Measurements from ENCODE around the gene ZDHHC12. TPM values are rescaled to one million over a fixed set of nuclear protein-coding genes. Genes with fewer than 3 reads are reported as not detected.

The ZDHHC12 gene
- total and polyA plus RNA-seq, 2 of the 8 experiments (the other 6 are each of a cell fraction or from before 2014, with no cell fraction given), result 35.0 to 93.8 TPM

DNA sequence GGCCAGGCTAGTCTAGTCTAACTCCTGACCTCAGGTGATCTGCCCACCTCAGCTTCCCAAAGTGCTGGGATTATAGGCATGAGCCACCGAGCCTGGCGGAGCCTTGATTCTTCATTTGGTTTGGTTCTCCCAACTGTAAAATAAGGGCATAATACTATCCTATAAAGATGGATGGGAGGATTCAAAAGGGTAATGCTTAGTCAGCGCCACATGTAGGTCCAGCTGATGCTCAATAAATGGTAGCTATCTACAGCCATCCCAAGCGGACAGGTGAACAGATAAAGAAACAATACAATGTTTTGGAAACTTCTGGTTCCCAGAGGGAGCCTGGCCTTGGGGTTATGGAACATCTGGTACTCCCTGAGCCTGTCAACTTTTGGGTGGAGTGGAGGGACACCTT is 48.5 kb downstream of the ZDHHC12 start:
- no peak overlapping the region for H2BK12ac ChIP-seq (ENCODE audit: low read depth, low read length)
- H3K14ac ChIP-seq (ENCODE audit: insufficient read length), result no peak overlapping the region
- no peak overlapping the region for H3K4me2 ChIP-seq (ENCODE audit: insufficient read depth in 1 of 2, low read depth in 2 of 2, low read length in 2 of 2)
- H3K18ac ChIP-seq (ENCODE audit: extremely low read depth, low read length), result no peak overlapping the region
- no peaks in the 10 kb centered on the region for H3K79me1 ChIP-seq (ENCODE audit: low read depth, low read length)
- no peak overlapping the region for H2AK5ac ChIP-seq (ENCODE audit: low read depth, low read length)
- no peaks in the 10 kb centered on the region for H3K79me2 ChIP-seq (ENCODE audit: control insufficient read depth in 1 of 2, insufficient read depth in 2 of 2, low read length in 2 of 2)
- no peak overlapping the region for H3K4me3 ChIP-seq (ENCODE audit: extremely low read depth in 1 of 4, insufficient read depth in 2 of 4, low read depth in 3 of 4, low read length in 4 of 4)
- no peak overlapping the region for H4K8ac ChIP-seq (ENCODE audit: extremely low read depth, insufficient read depth, low read length)
- H3K9me3 ChIP-seq (ENCODE audit: insufficient read depth in 2 of 2, low read depth in 1 of 2, low read length in 1 of 2), result no peaks in the 10 kb centered on the region
- ChIA-PET POLR2A (ENCODE audit: partially characterized antibody) (interaction anchor here (0.7 to 46.1 kb wide), 4 partner anchors 2 to 362 kb away, joined by 3 to 1197 read pairs (median 602); partner anchors contain the start of genes DYNC2I2, PKN3, SET and ZDHHC12), CTCF (ENCODE audit: partially characterized antibody) (interaction anchor here (1.1 to 1.9 kb wide), 2 partner anchors 10 to 16 kb away, joined by 4 to 5 read pairs; no protein-coding TSS in a partner anchor)
- H2BK5ac ChIP-seq (ENCODE audit: low read depth, low read length), result no peak overlapping the region
- H3K23ac ChIP-seq (ENCODE audit: insufficient read length), result no peak overlapping the region
- 95% methylated on average over 4 of the region's 4 CpGs; no CpG with 5 or more reads in 1 of the 2 experiments for WGBS, 2 experiments (ENCODE audit: extremely low coverage in 1 of 2, insufficient coverage in 1 of 2, insufficient read length in 1 of 2, insufficient replicate concordance in 2 of 2, low coverage in 1 of 2, low lambda C conversion rate in 2 of 2, missing lambda C conversion rate in 1 of 2)
- H4K91ac ChIP-seq (replicated peaks; ENCODE audit: insufficient read length, low read length), result no peak overlapping the region
- DNase-seq (ENCODE audit: low read depth in 1 of 2, low spot score in 2 of 2) (no peak), FAIRE-seq (no peak)
- H4K20me1 ChIP-seq (replicated peaks in 1 of 2; ENCODE audit: control insufficient read depth in 1 of 2, insufficient read depth in 2 of 2, low read length in 2 of 2), result no peaks in the 10 kb centered on the region
- no peaks in the 10 kb centered on the region for H3K36me3 ChIP-seq (ENCODE audit: control insufficient read depth in 2 of 4, insufficient read depth in 4 of 4, low read length in 3 of 4)
- H3K27ac ChIP-seq (ENCODE audit: low read depth, low read length), result no peak overlapping the region
- H3K23me2 ChIP-seq (ENCODE audit: low read depth, low read length), result no peaks in the 10 kb centered on the region
- no peak overlapping the region for H2AFZ ChIP-seq (ENCODE audit: low read length)
- H4K5ac ChIP-seq (ENCODE audit: insufficient read length, low read depth, low read length), result no peak overlapping the region
- H3K4ac ChIP-seq (replicated peaks; ENCODE audit: insufficient read length, low read depth, low read length), result no peak overlapping the region
- no peaks in the 10 kb centered on the region for H3K4me1 ChIP-seq (replicated peaks in 1 of 4; ENCODE audit: control insufficient read depth in 3 of 4, insufficient read depth in 4 of 4, low read length in 3 of 4)
- H2BK20ac ChIP-seq (ENCODE audit: low read length), result no peak overlapping the region
- H3K9ac ChIP-seq (replicated peaks in 1 of 4; ENCODE audit: extremely low read depth in 1 of 4, low read depth in 3 of 4, low read length in 3 of 4), result no peak overlapping the region
- no peaks in the 10 kb centered on the region for H3K27me3 ChIP-seq (replicated peaks in 1 of 4; ENCODE audit: control insufficient read depth in 3 of 4, extremely low read depth in 1 of 4, insufficient read depth in 3 of 4, low read length in 3 of 4)
- no peak overlapping the region for H3K56ac ChIP-seq (replicated peaks; ENCODE audit: insufficient read length, low read depth, low read length)
- no peak overlapping the region for H2BK120ac ChIP-seq (replicated peaks; ENCODE audit: low read depth, low read length)
- H2BK15ac ChIP-seq (ENCODE audit: low read length), result no peak overlapping the region
- TF ChIP-seq EGR1 (IDR thresholded peaks at IDR 0.05; ENCODE audit: borderline replicate concordance, low read depth, low read length), result no peak
- TF ChIP-seq EP300 (IDR thresholded peaks at IDR 0.05; ENCODE audit: borderline replicate concordance in 1 of 2, low read depth in 2 of 2, low read length in 2 of 2), result no peak
- no peak for TF ChIP-seq CREB1 (IDR thresholded peaks at IDR 0.05)
- TF ChIP-seq YY1 (IDR thresholded peaks at IDR 0.05; ENCODE audit: low read depth, low read length), result no peak

Data from H1 (cell line).